ENCODE data around the gene DNAJC5. TPM values are rescaled to one million over a fixed set of nuclear protein-coding genes. Genes with fewer than 3 reads are reported as not detected.

The DNAJC5 gene
- total RNA-seq, 2 experiments from 2014 or later = 32.2 to 32.5 TPM

DNA sequence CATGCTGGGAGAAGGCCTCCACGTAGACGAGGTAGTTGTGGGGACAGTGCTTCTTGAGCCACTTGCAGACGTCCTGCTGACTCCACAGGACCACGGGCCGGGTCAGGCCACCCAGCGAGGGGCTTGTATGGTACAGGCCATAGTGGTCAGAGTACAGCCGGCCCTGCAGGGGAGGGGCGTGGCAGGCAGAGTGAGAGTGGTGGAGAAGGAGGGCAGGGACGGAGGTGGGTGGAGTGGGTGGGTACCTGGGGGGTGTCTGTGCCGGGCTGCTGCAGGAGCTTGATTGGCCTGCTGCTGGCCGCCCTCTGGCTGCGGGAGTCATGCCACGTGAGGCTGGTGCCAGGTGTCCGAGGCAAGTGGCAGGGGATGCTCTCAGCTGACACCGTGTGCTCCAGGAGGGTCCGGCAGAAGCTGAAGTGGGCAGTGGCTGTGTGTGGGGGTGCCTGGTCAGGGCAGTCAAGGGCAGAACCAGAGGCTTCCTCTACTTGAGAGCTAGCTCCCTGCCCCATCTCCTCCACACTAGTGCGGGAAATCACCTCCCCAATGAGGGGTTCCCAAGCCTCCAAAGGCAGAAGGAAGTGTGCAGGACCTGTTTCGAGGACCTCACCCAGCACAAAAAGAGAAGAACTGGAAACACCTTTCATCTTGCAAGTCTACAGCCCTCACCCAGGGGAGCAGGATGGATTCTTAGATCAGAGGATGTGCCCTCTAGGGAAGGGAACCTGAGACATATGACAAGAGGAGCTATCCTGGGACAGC is 82.2 kb downstream of the DNAJC5 start:
- ATAC-seq = no peak
- no peaks in the 10 kb centered on the region for H3K9me3 Mint-ChIP-seq
- CTCF ChIA-PET = interaction anchor here (1.1 to 1.7 kb wide), 2 partner anchors 61 to 80 kb away, joined by 6 to 15 read pairs; no protein-coding TSS in a partner anchor
- H3K27ac Mint-ChIP-seq = peak overlapping the region; percentile 88
- no peaks in the 10 kb centered on the region for H3K27me3 Mint-ChIP-seq
- peaks cover 50% of the 10 kb centered on the region for H3K4me1 Mint-ChIP-seq (ENCODE audit: low read depth)
- peaks cover 22% of the 10 kb centered on the region for H3K36me3 Mint-ChIP-seq (ENCODE audit: low read depth)
- H3K4me3 Mint-ChIP-seq = peak overlapping the region; percentile 76
- DNase-seq = no peak
- intact Hi-C loops (cut with micrococcal nuclease) = loop anchor here (10.0 kb wide), 1 partner anchor 88 kb away; the partner anchor contains the start of gene TCEA2
- TF ChIP-seq, protein P1, sequence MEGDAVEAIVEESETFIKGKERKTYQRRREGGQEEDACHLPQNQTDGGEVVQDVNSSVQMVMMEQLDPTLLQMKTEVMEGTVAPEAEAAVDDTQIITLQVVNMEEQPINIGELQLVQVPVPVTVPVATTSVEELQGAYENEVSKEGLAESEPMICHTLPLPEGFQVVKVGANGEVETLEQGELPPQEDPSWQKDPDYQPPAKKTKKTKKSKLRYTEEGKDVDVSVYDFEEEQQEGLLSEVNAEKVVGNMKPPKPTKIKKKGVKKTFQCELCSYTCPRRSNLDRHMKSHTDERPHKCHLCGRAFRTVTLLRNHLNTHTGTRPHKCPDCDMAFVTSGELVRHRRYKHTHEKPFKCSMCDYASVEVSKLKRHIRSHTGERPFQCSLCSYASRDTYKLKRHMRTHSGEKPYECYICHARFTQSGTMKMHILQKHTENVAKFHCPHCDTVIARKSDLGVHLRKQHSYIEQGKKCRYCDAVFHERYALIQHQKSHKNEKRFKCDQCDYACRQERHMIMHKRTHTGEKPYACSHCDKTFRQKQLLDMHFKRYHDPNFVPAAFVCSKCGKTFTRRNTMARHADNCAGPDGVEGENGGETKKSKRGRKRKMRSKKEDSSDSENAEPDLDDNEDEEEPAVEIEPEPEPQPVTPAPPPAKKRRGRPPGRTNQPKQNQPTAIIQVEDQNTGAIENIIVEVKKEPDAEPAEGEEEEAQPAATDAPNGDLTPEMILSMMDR (IDR thresholded peaks at IDR 0.05) = no peak
- POLR2A ChIA-PET = interaction anchor here (0.7 to 1.3 kb wide), 6 partner anchors 10 to 102 kb away, joined by 3 to 4 read pairs (median 4); partner anchors contain the start of gene RGS19

DNA sequence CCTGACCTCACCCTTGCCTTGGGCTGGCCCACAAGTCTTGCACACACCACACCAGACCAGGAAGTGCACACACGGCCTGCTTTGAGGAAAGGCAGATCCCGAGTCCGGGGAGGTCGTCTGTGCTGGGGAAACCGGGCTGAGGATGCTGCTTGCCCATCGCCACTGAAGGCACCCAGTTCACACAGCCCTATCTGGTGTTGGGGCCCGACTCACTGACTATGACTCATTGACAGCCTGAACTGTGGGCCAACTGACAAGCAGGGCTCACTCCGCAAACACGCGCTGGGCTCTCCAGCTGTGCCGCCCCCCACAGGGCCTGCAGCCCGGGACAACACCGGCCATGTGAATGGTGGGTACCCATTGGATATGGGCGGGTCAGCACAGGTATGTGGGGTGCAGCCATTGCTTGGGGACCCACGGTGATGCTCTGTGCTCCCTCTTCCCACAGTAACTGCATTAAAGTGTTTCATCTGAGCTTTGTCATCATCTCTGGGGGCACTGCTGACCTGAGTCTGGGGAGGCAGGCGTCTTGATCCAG is 82.9 kb downstream of the DNAJC5 start:
- Mint-ChIP-seq H3K27me3 (no peaks in the 10 kb centered on the region), H3K4me1 (ENCODE audit: low read depth) (peaks cover 56% of the 10 kb centered on the region), H3K9me3 (no peaks in the 10 kb centered on the region), H3K4me3 (peak overlapping the region; percentile 76), H3K27ac (peak overlapping the region; percentile 88), H3K36me3 (ENCODE audit: low read depth) (peaks cover 28% of the 10 kb centered on the region)
- CTCF ChIA-PET = interaction anchor here (1.1 to 1.7 kb wide), 2 partner anchors 61 to 80 kb away, joined by 6 to 15 read pairs; no protein-coding TSS in a partner anchor
- TF ChIP-seq, protein P1 (IDR thresholded peaks at IDR 0.05) = no peak
- POLR2A ChIA-PET = interaction anchor here (0.7 to 1.3 kb wide), 6 partner anchors 10 to 102 kb away, joined by 3 to 4 read pairs (median 4); partner anchors contain the start of gene RGS19
- intact Hi-C loops (cut with micrococcal nuclease) = loop anchor here (10.0 kb wide), 1 partner anchor 87 kb away; the partner anchor contains the start of gene TCEA2
- DNase-seq = peak; percentile 87
- ATAC-seq = peak; percentile 47

DNA sequence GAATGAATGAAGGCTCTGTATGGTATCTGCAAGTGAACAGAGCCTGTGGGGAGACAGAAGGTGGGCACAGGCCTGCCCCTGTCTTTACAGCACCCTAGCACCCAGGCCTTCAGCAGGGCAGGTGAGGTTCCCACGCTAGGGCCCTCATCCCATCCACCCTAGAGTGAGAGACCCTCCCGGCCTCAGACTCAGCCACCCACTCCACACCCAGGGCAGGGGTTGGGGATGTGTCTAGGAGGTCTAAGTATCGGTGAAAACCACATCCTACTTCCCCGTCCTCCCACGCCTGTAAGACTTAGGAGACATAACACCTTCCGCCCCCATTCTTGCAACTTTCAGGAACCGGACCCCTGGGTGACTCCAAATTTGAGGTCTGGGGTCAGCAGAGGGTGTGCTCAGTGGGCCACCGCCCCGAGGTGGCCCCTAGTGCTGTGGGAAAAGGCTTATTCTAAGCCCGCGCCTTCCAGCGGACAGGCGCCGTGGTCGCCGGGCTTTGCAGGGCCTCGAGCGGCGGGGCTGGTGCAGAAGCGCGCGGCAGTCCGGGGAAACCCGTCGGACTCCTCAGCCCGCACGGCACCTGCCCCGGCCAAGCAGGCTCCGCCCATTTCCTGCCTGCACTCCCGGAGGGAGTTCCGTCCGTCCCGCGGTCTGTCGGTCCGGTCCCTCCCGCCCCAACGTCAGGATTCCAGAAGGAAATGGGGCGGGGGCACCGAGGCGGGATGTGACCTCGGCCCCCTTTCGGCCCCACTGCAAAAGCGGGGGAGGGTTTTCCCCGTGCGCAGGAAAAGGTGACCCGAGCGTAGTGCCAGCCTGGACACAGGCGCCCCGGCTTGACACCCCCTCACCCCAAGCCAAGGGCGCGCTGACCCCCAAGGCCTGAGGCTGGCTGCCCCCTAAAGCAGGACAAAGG is 83.6 kb downstream of the DNAJC5 start:
- Mint-ChIP-seq H3K27me3 (no peaks in the 10 kb centered on the region), H3K36me3 (ENCODE audit: low read depth) (peaks cover 33% of the 10 kb centered on the region), H3K4me3 (peak overlapping the region; percentile 76), H3K9me3 (no peaks in the 10 kb centered on the region), H3K27ac (peak overlapping the region; percentile 88), H3K4me1 (ENCODE audit: low read depth) (peaks cover 59% of the 10 kb centered on the region)
- DNase-seq (peak; percentile 80), ATAC-seq (peak; percentile 17)
- intact Hi-C loops (cut with micrococcal nuclease) = loop anchor here (10.0 kb wide), 1 partner anchor 86 kb away; the partner anchor contains the start of gene TCEA2
- CTCF ChIA-PET = interaction anchor here (1.1 to 4.2 kb wide), 3 partner anchors 60 to 79 kb away, joined by 6 to 88 read pairs (median 15); partner anchors contain the start of gene C20orf204
- POLR2A ChIA-PET = interaction anchor here (1.0 to 4.9 kb wide), 5 partner anchors 8 to 61 kb away, joined by 4 to 51 read pairs (median 5); partner anchors contain the start of genes C20orf204, UCKL1 and ZNF512B
- TF ChIP-seq, protein P1 (IDR thresholded peaks at IDR 0.05) = no peak

GRCh38 chr20:63979229-63979556 is 84.3 kb downstream of the DNAJC5 start:
- Mint-ChIP-seq H3K4me1 (ENCODE audit: low read depth) (peaks cover 57% of the 10 kb centered on the region), H3K27ac (peak overlapping the region; percentile 88)

More at GRCh38 chr20:63979229-63979556, 84.3 kb downstream of the DNAJC5 start:
- CTCF ChIA-PET = interaction anchor here (1.8 to 4.2 kb wide), 3 partner anchors 59 to 442 kb away, joined by 8 to 88 read pairs (median 12); partner anchors contain the start of genes C20orf204, PTK6 and TPD52L2
- DNase-seq (no peak), ATAC-seq (no peak)
- H3K4me3 Mint-ChIP-seq = peak overlapping the region; percentile 76
- H3K36me3 Mint-ChIP-seq (ENCODE audit: low read depth) = peaks cover 30% of the 10 kb centered on the region
- intact Hi-C loops (cut with micrococcal nuclease) = loop anchor here (10.0 kb wide), 1 partner anchor 86 kb away; the partner anchor contains the start of gene TCEA2
- H3K9me3 Mint-ChIP-seq = no peaks in the 10 kb centered on the region
- TF ChIP-seq, protein P1 (IDR thresholded peaks at IDR 0.05) = no peak
- POLR2A ChIA-PET = interaction anchor here (0.9 to 4.9 kb wide), 6 partner anchors 9 to 337 kb away, joined by 3 to 51 read pairs (median 4); partner anchors contain the start of genes C20orf204, UCKL1 and ZNF512B
- no peaks in the 10 kb centered on the region for H3K27me3 Mint-ChIP-seq

Data from activated CD8-positive, alpha-beta T cell treated with anti-CD3 and anti-CD28 coated beads for 36 hours (primary cell).